Vagina (tissue), 2 donors: Measurements from ENCODE around the gene SCARB1.

Source experiments
- POLR2A ChIP-seq, 2 donors: fragments of 450-650 bp; IDR thresholded peaks; one replicate each; pipeline ENCODE4 v1.6.1; 2017; ENCODE audit warnings: antibody characterized with exemption in 2 of 2, mild to moderate bottlenecking in 2 of 2, moderate library complexity in 2 of 2
- POLR2AphosphoS5 ChIP-seq, 2 donors: sonication (generic); formaldehyde crosslinking; IDR thresholded peaks; one replicate each; pipeline ENCODE4 v1.9.0; 2017; ENCODE audit warnings: antibody characterized with exemption in 2 of 2, mild to moderate bottlenecking in 2 of 2, low read depth in 1 of 2; ENCODE audit not compliant: insufficient read depth in 1 of 2
- TF ChIP-seq, protein P1 (sequence below), 3 experiments: fragments of 450-650 bp in 2 of 3; fragments of 200-600 bp in 1 of 3; sonication (generic) in 1 of 3; IDR thresholded peaks; one replicate each; pipeline ENCODE4 v1.5.1; 2017 to 2019; ENCODE audit warnings: antibody characterized with exemption in 3 of 3, mild to moderate bottlenecking in 2 of 3, moderate library complexity in 2 of 3

DNA sequence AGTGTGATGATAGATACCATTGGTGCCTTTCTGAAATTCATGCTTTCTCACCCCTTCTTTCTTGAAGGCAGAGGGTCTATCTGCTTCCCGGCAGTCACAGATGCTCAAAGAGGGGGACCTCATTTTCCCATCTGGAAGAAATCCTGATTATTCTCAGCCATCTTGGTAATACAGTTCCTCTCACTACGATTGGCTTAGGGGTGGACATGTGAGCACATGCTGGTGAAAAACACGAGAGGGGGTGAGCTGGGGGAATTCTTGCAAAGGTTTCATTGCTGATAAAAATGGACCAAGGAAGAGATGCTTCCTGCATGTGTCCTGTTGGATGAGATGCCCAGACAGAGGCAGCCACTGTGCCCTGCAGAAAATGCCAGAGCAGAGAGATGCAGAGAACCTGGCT is 13.8 kb upstream of the SCARB1 start:
- TF ChIP-seq, protein P1, sequence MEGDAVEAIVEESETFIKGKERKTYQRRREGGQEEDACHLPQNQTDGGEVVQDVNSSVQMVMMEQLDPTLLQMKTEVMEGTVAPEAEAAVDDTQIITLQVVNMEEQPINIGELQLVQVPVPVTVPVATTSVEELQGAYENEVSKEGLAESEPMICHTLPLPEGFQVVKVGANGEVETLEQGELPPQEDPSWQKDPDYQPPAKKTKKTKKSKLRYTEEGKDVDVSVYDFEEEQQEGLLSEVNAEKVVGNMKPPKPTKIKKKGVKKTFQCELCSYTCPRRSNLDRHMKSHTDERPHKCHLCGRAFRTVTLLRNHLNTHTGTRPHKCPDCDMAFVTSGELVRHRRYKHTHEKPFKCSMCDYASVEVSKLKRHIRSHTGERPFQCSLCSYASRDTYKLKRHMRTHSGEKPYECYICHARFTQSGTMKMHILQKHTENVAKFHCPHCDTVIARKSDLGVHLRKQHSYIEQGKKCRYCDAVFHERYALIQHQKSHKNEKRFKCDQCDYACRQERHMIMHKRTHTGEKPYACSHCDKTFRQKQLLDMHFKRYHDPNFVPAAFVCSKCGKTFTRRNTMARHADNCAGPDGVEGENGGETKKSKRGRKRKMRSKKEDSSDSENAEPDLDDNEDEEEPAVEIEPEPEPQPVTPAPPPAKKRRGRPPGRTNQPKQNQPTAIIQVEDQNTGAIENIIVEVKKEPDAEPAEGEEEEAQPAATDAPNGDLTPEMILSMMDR (IDR thresholded peaks at IDR 0.05), result no peak
- no peak for TF ChIP-seq POLR2AphosphoS5 (IDR thresholded peaks at IDR 0.05; ENCODE audit: insufficient read depth in 1 of 2, low read depth in 1 of 2)
- no peak for TF ChIP-seq POLR2A (IDR thresholded peaks at IDR 0.05)
